GM21381 (cell line): ENCODE measurements around the gene ZNF277.
A peak's percentile ranks its signal among the peaks of the same experiment; 100 is the strongest.

Experiments
- ATAC-seq: cut with Tn5 transposase; IDR thresholded peaks from one replicate; pipeline ENCODE4 v1.9.1; 2021; ENCODE audit warnings: mild to moderate bottlenecking, moderate library complexity; ENCODE audit not compliant: unreplicated experiment

Gene ZNF277

GRCh38 chr7:112206238-112206990, at the start of gene ZNF277, which contains the start of gene DOCK4:
Gene ZNF277 (plus strand): TSS chr7:112206695. CDS start chr7:112206717, 22 bp downstream.
Gene DOCK4 (minus strand): TSS chr7:112206399. CDS start chr7:112206138, 261 bp downstream.
- ATAC-seq, result peak; percentile 89

- no peak for ATAC-seq
Measured at GRCh38 chr7:112157072-112157471, 49.4 kb upstream of the ZNF277 start.

- no peak for ATAC-seq
Measured at GRCh38 chr7:112159351-112159750, 47.1 kb upstream of the ZNF277 start.

- ATAC-seq, result no peak
Measured at GRCh38 chr7:112160130-112160770, 46.2 kb upstream of the ZNF277 start.

- ATAC-seq, result no peak
Measured at GRCh38 chr7:112160771-112161150, 45.7 kb upstream of the ZNF277 start.

GRCh38 chr7:112161253-112162141, 45.0 kb upstream of the ZNF277 start:
- ATAC-seq, result no peak

- ATAC-seq, result no peak
Measured at GRCh38 chr7:112162142-112162766, 44.2 kb upstream of the ZNF277 start.

- ATAC-seq, result no peak
Measured at GRCh38 chr7:112162784-112163506, 43.5 kb upstream of the ZNF277 start.

- ATAC-seq, result no peak
Measured at GRCh38 chr7:112167147-112167546, 39.3 kb upstream of the ZNF277 start.

- no peak for ATAC-seq
Measured at GRCh38 chr7:112168915-112169314, 37.6 kb upstream of the ZNF277 start.

GRCh38 chr7:112171673-112172072, 34.8 kb upstream of the ZNF277 start:
- no peak for ATAC-seq

- ATAC-seq, result no peak
Measured at GRCh38 chr7:112172870-112173567, 33.5 kb upstream of the ZNF277 start.

GRCh38 chr7:112173568-112173905, 33.0 kb upstream of the ZNF277 start:
- ATAC-seq, result no peak

- ATAC-seq, result no peak
Measured at GRCh38 chr7:112174192-112174591, 32.3 kb upstream of the ZNF277 start.

GRCh38 chr7:112176241-112176640, 30.3 kb upstream of the ZNF277 start:
- no peak for ATAC-seq

GRCh38 chr7:112176693-112177415, 29.6 kb upstream of the ZNF277 start:
- no peak for ATAC-seq

GRCh38 chr7:112180223-112180622, 26.3 kb upstream of the ZNF277 start:
- ATAC-seq, result no peak

GRCh38 chr7:112182749-112183148, 23.7 kb upstream of the ZNF277 start:
- ATAC-seq, result no peak

GRCh38 chr7:112183266-112183665, 23.2 kb upstream of the ZNF277 start:
- ATAC-seq, result no peak
